Measurements from ENCODE around the gene DIS3L2. TPM values are rescaled to one million over a fixed set of nuclear protein-coding genes. Genes with fewer than 3 reads are reported as not detected.
"Not testable (repeated sequence)": the region's sequence is repeated elsewhere in the genome, so short reads cannot be mapped to it uniquely, and the experiment has no call there.

The DIS3L2 gene
- polyA plus RNA-seq, 5 donors, result 32.6 to 40.9 (median 33.1) TPM

GRCh38 chr2:232345251-232345650 is 383.7 kb downstream of the DIS3L2 start:
- no peak for DNase-seq

GRCh38 chr2:232347369-232347768 is 385.9 kb downstream of the DIS3L2 start:
- DNase-seq, result no peak

- no peak for DNase-seq
Observed at GRCh38 chr2:232348936-232349335, 387.4 kb downstream of the DIS3L2 start.

- no peak for DNase-seq
Observed at GRCh38 chr2:232349546-232349945, 388.0 kb downstream of the DIS3L2 start.

- no peak for DNase-seq
Observed at GRCh38 chr2:232349946-232350635, 388.6 kb downstream of the DIS3L2 start.

GRCh38 chr2:232350804-232351685 is 389.5 kb downstream of the DIS3L2 start:
- no peak for DNase-seq

- no peak for DNase-seq
Observed at GRCh38 chr2:232351686-232352510, 390.4 kb downstream of the DIS3L2 start.

- DNase-seq, result no peak
Observed at GRCh38 chr2:232352511-232353091, 391.1 kb downstream of the DIS3L2 start.

- no peak for DNase-seq
Observed at GRCh38 chr2:232353096-232353495, 391.6 kb downstream of the DIS3L2 start.

- DNase-seq, result no peak
Observed at GRCh38 chr2:232353660-232354059, 392.1 kb downstream of the DIS3L2 start.

- DNase-seq, result no peak
Observed at GRCh38 chr2:232354069-232354468, 392.6 kb downstream of the DIS3L2 start.

GRCh38 chr2:232361646-232362045 is 400.1 kb downstream of the DIS3L2 start:
- no peak for DNase-seq

- DNase-seq, result no peak
Observed at GRCh38 chr2:232362174-232362900, 400.8 kb downstream of the DIS3L2 start.

GRCh38 chr2:232363064-232363783 is 401.7 kb downstream of the DIS3L2 start:
- DNase-seq, result not testable (repeated sequence)

- DNase-seq, result no peak
Observed at GRCh38 chr2:232363784-232364615, 402.5 kb downstream of the DIS3L2 start.

- not testable (repeated sequence) for DNase-seq
Observed at GRCh38 chr2:232364806-232365594, 403.5 kb downstream of the DIS3L2 start.

- DNase-seq, result no peak
Observed at GRCh38 chr2:232365621-232366321, 404.3 kb downstream of the DIS3L2 start.

GRCh38 chr2:232366461-232366860 is 404.9 kb downstream of the DIS3L2 start:
- not testable (repeated sequence) for DNase-seq

Measured in right lung (tissue), 5 donors.